Cortex of kidney (tissue), 1 donor: ENCODE measurements around the gene DNAJC5.
"Not testable (repeated sequence)": the region's sequence is repeated elsewhere in the genome, so short reads cannot be mapped to it uniquely, and the experiment has no call there.

ENCODE experiments used
- DNase-seq: peaks from one replicate; lab custom pipeline; 2025; lab: John Stamatoyannopoulos, UW

The DNAJC5 gene

GRCh38 chr20:63968136-63968927, 73.4 kb downstream of the DNAJC5 start:
- no peak for DNase-seq

- no peak for DNase-seq
Measured at GRCh38 chr20:63968928-63969760, 74.2 kb downstream of the DNAJC5 start.

- no peak for DNase-seq
Measured at GRCh38 chr20:63969838-63970713, 75.2 kb downstream of the DNAJC5 start, which contains the start of gene ZNF512B. Gene ZNF512B (minus strand): TSS chr20:63969930. CDS start chr20:63967950, 1,980 bp downstream.

GRCh38 chr20:63970714-63971431, 75.9 kb downstream of the DNAJC5 start:
- no peak for DNase-seq

GRCh38 chr20:63971960-63972311, 77.0 kb downstream of the DNAJC5 start:
- DNase-seq, result not testable (repeated sequence)

- DNase-seq, result no peak
Measured at GRCh38 chr20:63972312-63973159, 77.6 kb downstream of the DNAJC5 start.

GRCh38 chr20:63973160-63973479, 78.2 kb downstream of the DNAJC5 start:
- DNase-seq, result no peak

- no peak for DNase-seq
Measured at GRCh38 chr20:63973636-63974401, 78.9 kb downstream of the DNAJC5 start.

- no peak for DNase-seq
Measured at GRCh38 chr20:63974402-63975200, 79.7 kb downstream of the DNAJC5 start.

- DNase-seq, result not testable (repeated sequence)
Measured at GRCh38 chr20:63976511-63976910, 81.6 kb downstream of the DNAJC5 start.

- no peak for DNase-seq
Measured at GRCh38 chr20:63976980-63977738, 82.2 kb downstream of the DNAJC5 start.

GRCh38 chr20:63977739-63978276, 82.9 kb downstream of the DNAJC5 start:
- DNase-seq, result no peak

- DNase-seq, result no peak
Measured at GRCh38 chr20:63978319-63979228, 83.6 kb downstream of the DNAJC5 start.

- DNase-seq, result no peak
Measured at GRCh38 chr20:63979229-63979556, 84.3 kb downstream of the DNAJC5 start.

- DNase-seq, result no peak
Measured at GRCh38 chr20:63979557-63980316, 84.8 kb downstream of the DNAJC5 start, which contains the start of gene SAMD10. Gene SAMD10 (minus strand): TSS chr20:63979642. CDS start chr20:63979467, 175 bp downstream.

- no peak for DNase-seq
Measured at GRCh38 chr20:63980317-63980805, 85.4 kb downstream of the DNAJC5 start.
